Karpas-422 (cell line): ENCODE results near the gene PGGHG. TPM values are rescaled to one million over a fixed set of nuclear protein-coding genes. Genes with fewer than 3 reads are reported as not detected.

Source experiments
- DNase-seq: peaks from one replicate; pipeline ENCODE4 v3.0.0-alpha.2; 2015
- H2AFZ ChIP-seq: fragments of 200-600 bp; sonication (generic); 2 replicates; pipeline ENCODE4 v1.6.1; 2014; ENCODE audit warnings: antibody characterized with exemption, low read length, mixed read lengths
- H3K27ac ChIP-seq: fragments of 200-600 bp; sonication (generic); 2 replicates; pipeline ENCODE4 v1.5.1; 2014; ENCODE audit warnings: mild to moderate bottlenecking, low read length, moderate library complexity
- H3K27me3 ChIP-seq: fragments of 200-600 bp; sonication (generic); 2 replicates; pipeline ENCODE4 v1.6.1; 2014; ENCODE audit warnings: low read length, mixed read lengths
- H3K36me3 ChIP-seq: fragments of 200-600 bp; sonication (generic); 2 replicates; pipeline ENCODE4 v1.6.1; 2014; ENCODE audit warnings: low read length, mixed read lengths; ENCODE audit not compliant: insufficient read depth
- H3K4me1 ChIP-seq: fragments of 200-600 bp; sonication (generic); 2 replicates; pipeline ENCODE4 v1.6.1; 2014; ENCODE audit warnings: mild to moderate bottlenecking, low read length, mixed read lengths
- H3K4me2 ChIP-seq: fragments of 200-600 bp; sonication (generic); 2 replicates; pipeline ENCODE4 v1.6.1; 2014; ENCODE audit warnings: low read length, low read depth, mild to moderate bottlenecking; ENCODE audit not compliant: poor library complexity, severe bottlenecking
- H3K4me3 ChIP-seq: fragments of 200-600 bp; sonication (generic); 2 replicates; pipeline ENCODE4 v1.5.1; 2014; ENCODE audit warnings: mild to moderate bottlenecking, antibody characterized with exemption, low read length, mixed read lengths
- H3K79me2 ChIP-seq: fragments of 200-600 bp; sonication (generic); 2 replicates; pipeline ENCODE4 v1.6.1; 2014; ENCODE audit warnings: mild to moderate bottlenecking, low read length, mixed read lengths
- H3K9ac ChIP-seq: fragments of 200-600 bp; sonication (generic); 2 replicates; pipeline ENCODE4 v1.6.0; 2014; ENCODE audit warnings: low read length
- H3K9me2 ChIP-seq: fragments of 200-600 bp; sonication (generic), shearing (Covaris generic); replicated peaks from 2 replicates; pipeline ENCODE4 v1.6.0; 2014; ENCODE audit warnings: mild to moderate bottlenecking, low read length, moderate library complexity; ENCODE audit not compliant: insufficient read depth
- H3K9me3 ChIP-seq: fragments of 300-700, 200-600 bp; sonication (generic); 2 replicates; pipeline ENCODE4 v1.6.1; 2014; ENCODE audit warnings: low read length, mixed read lengths
- H4K20me1 ChIP-seq: fragments of 200-600 bp; sonication (generic); 2 replicates; pipeline ENCODE4 v1.6.1; 2014; ENCODE audit warnings: mild to moderate bottlenecking, antibody characterized with exemption, low read length, low read depth; ENCODE audit not compliant: insufficient read depth
- total RNA-seq: library from RNA; depleted of rRNA; stranded (reverse); fragments of >200 nt; shearing (Covaris generic); gene quantifications from 2 replicates; pipeline ENCODE4 v1.2.3, GENCODE V29; 2014; ENCODE audit warnings: low replicate concordance; rRNA removed

Gene PGGHG
- 17.0 and 24.2 TPM in 2 replicates for total RNA-seq

DNA sequence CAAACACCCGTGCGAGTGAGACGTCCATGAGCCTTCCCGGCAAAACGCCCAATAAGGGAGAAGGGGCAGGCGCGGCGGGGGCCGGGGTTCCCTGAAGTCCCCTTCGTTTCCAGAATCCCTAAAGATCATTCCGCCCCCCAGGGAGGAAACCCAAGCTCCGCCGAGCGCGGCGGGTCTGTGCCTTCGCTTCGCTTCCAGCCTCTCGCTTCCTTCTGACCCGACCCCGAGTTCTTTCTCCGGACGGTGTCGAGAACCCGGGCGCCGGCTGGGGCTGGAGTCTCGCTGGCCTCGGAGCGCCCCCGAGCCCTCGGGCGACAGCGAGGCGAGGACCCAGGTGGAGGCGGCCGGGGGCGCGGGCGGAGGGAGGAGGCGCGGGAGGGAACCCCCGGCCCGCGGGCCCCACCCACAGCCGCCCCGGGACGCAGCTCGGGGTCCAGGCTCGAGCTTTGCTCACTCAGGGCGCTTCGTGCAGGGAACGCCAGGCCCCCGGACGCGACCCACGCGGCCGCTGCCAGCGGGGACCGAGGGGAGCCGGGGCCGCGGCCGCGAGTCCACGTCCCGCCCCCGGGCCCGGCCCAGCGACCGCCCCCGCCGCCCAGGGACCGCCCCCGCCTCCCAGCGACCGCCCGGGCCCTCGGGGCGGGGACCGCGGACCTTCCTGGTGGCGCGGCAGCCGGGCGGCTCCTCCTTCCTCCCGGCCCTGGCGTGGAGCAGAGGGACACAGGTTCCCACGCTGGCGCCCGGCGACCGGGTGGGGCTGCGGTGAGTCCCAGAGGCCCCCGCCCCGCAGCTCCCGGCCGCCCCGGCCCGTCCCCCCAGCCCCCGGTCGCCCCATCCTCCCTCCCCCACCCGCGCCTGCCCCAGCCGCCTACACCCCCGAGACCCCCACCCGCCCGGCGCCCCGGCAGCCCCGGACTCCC is at the start of gene PGGHG:
TSS of gene PGGHG (plus strand) at position 649 of the 920 bp plus-strand sequence. CDS start 691 bp downstream, outside the sequence.
- peak within 1 kb of the TSS; percentile 48 for H3K9ac ChIP-seq
- H3K4me1 ChIP-seq, result peaks cover 10% of the 10 kb centered on the region
- H3K4me3 ChIP-seq, result peak within 1 kb of the TSS; percentile 51; the same call in 1 of the 2 replicates
- no peaks in the 10 kb centered on the region for H3K9me3 ChIP-seq
- no peak within 1 kb of the TSS for H3K27ac ChIP-seq
- DNase-seq, result peak; percentile 67
- H3K36me3 ChIP-seq, result no peaks in the 10 kb centered on the region
- no peaks in the 10 kb centered on the region for H4K20me1 ChIP-seq
- H3K9me2 ChIP-seq, result no peaks in the 10 kb centered on the region
- peak within 1 kb of the TSS; percentile 66 for H3K4me2 ChIP-seq
- H3K27me3 ChIP-seq, result no peaks in the 10 kb centered on the region
- no peaks in the 10 kb centered on the region for H3K79me2 ChIP-seq
- H2AFZ ChIP-seq, result peak within 1 kb of the TSS; percentile 21; the same call in 1 of the 2 replicates

GRCh38 chr11:240315-240714 is 48.6 kb upstream of the PGGHG start:
- no peak overlapping the region for H3K4me3 ChIP-seq
- no peak overlapping the region for H3K4me2 ChIP-seq
- H2AFZ ChIP-seq, result no peak overlapping the region
- no peaks in the 10 kb centered on the region for H3K9me3 ChIP-seq
- DNase-seq, result no peak
- H3K9me2 ChIP-seq, result no peaks in the 10 kb centered on the region
- H3K27me3 ChIP-seq, result no peaks in the 10 kb centered on the region
- no peak overlapping the region for H3K9ac ChIP-seq
- peaks cover 66% of the 10 kb centered on the region for H3K79me2 ChIP-seq
- H3K27ac ChIP-seq, result no peak overlapping the region
- peaks cover 19% of the 10 kb centered on the region for H3K4me1 ChIP-seq
- H3K36me3 ChIP-seq, result peaks cover 35% of the 10 kb centered on the region; the same call in 1 of the 2 replicates
- peaks cover 3% of the 10 kb centered on the region; the same call in 1 of the 2 replicates for H4K20me1 ChIP-seq

DNA sequence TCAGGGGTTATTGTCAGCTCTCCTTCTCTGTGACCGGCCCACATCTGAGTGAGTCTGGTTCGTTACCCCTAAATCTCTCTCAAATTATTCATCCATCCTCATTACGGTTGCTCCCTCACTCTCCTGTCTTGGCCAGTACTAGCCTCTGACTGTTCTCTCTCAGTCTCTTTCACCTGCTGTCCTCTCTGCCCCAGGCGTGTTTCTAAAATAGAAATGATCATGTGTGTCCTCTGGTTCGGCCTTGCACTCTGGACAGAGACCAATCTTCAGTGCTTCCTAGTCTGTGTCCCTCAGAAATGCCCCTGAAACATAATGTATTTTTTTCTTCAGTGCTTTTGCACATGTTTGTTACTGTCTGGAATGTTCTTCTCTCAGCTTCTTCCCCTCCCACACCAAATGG is 47.3 kb upstream of the PGGHG start:
- no peaks in the 10 kb centered on the region for H3K9me2 ChIP-seq
- no peak overlapping the region for H3K9ac ChIP-seq
- no peak overlapping the region for H3K27ac ChIP-seq
- H3K4me2 ChIP-seq, result no peak overlapping the region
- H3K79me2 ChIP-seq, result peaks cover 59% of the 10 kb centered on the region
- H3K4me1 ChIP-seq, result peaks cover 14% of the 10 kb centered on the region
- H3K4me3 ChIP-seq, result no peak overlapping the region
- H2AFZ ChIP-seq, result no peak overlapping the region
- no peak for DNase-seq
- H3K27me3 ChIP-seq, result no peaks in the 10 kb centered on the region
- peaks cover 40% of the 10 kb centered on the region; the same call in 1 of the 2 replicates for H3K36me3 ChIP-seq
- no peaks in the 10 kb centered on the region for H3K9me3 ChIP-seq
- H4K20me1 ChIP-seq, result peaks cover 3% of the 10 kb centered on the region; the same call in 1 of the 2 replicates

- Histone ChIP-seq H3K4me2 (no peak overlapping the region), H2AFZ (no peak overlapping the region), H3K9ac (no peak overlapping the region), H3K4me3 (no peak overlapping the region), H3K79me2 (peaks cover 33% of the 10 kb centered on the region), H3K4me1 (no peaks in the 10 kb centered on the region), H3K27me3 (no peaks in the 10 kb centered on the region), H3K9me3 (no peaks in the 10 kb centered on the region), H3K27ac (no peak overlapping the region), H3K9me2 (no peaks in the 10 kb centered on the region), H4K20me1 (0 out of 2 replicates have a peak, but pooled peaks cover 3% of the 10 kb centered on the region), H3K36me3 (peaks cover 43% of the 10 kb centered on the region; the same call in 1 of the 2 replicates)
- no peak for DNase-seq
These were observed 44.5 kb upstream of the PGGHG start for GRCh38 chr11:244376-244775.

- H3K27ac ChIP-seq, result no peak overlapping the region
- H3K36me3 ChIP-seq, result peaks cover 39% of the 10 kb centered on the region; the same call in 1 of the 2 replicates
These were observed 39.9 kb upstream of the PGGHG start for GRCh38 chr11:249062-249461.

DNA sequence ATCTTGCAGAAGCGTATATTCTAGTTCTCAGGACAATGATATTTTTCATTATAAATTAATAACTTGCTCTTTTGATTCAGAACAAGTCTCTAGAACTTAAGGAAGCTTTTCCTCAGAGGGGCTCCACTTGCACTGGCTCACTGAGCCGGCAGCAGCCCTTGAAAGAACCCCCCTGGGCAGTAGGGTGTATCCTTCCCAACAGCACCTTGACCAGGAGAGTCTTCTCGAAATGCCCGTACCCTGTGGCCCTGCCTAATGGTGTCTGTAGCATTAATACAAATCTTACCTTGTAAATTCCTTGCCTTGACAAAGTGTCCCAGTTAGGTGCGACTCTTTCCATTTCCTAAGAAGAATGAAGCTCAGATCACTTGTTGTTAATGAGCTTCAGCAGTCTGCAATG is 38.7 kb upstream of the PGGHG start:
- Histone ChIP-seq H3K27ac (no peak overlapping the region), H3K27me3 (no peaks in the 10 kb centered on the region), H3K9ac (no peak overlapping the region), H3K4me1 (no peaks in the 10 kb centered on the region), H3K79me2 (no peaks in the 10 kb centered on the region), H3K9me3 (no peaks in the 10 kb centered on the region), H2AFZ (no peak overlapping the region), H3K36me3 (peaks cover 31% of the 10 kb centered on the region; the same call in 1 of the 2 replicates), H4K20me1 (peaks cover 9% of the 10 kb centered on the region), H3K4me3 (no peak overlapping the region), H3K9me2 (no peaks in the 10 kb centered on the region), H3K4me2 (no peak overlapping the region)
- DNase-seq, result no peak

More at GRCh38 chr11:249062-249461, 39.9 kb upstream of the PGGHG start:
- no peak overlapping the region for H3K9ac ChIP-seq
- H3K9me3 ChIP-seq, result no peaks in the 10 kb centered on the region
- H2AFZ ChIP-seq, result no peak overlapping the region
- H3K27me3 ChIP-seq, result no peaks in the 10 kb centered on the region
- no peak for DNase-seq
- H3K4me2 ChIP-seq, result no peak overlapping the region
- no peaks in the 10 kb centered on the region for H3K9me2 ChIP-seq
- no peaks in the 10 kb centered on the region for H3K4me1 ChIP-seq
- no peak overlapping the region for H3K4me3 ChIP-seq
- H3K79me2 ChIP-seq, result no peaks in the 10 kb centered on the region
- peaks cover 9% of the 10 kb centered on the region for H4K20me1 ChIP-seq

DNA sequence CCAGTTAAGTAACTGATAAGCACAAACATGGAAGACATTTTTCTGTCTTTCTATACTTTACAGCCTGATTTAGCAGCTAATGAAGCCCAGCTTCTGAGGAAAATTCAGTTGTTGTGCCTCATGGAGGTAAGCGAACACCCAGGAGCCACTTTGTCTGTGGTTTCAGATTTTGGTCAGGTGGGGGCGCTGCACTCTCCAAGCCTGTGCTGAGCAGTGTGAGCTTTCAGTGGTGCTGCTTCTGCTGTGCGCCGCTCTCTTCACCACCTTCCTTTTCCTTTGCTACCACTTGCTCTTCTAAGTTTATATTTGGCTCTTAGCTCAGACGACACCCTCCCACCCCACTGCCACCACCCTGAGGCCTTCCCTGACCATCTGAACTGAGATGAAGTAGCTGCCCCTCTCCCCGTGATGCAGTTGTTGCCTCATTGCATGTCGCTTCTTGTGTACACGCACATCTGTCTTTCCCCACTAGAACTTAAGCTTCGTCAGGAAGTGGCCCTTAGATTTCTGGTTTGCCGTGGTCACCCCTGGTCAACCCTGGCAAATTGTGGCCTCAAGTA is 38.1 kb upstream of the PGGHG start:
- H3K9me2 ChIP-seq, result no peaks in the 10 kb centered on the region
- no peaks in the 10 kb centered on the region for H3K9me3 ChIP-seq
- no peaks in the 10 kb centered on the region for H3K4me1 ChIP-seq
- peaks cover 30% of the 10 kb centered on the region; the same call in 1 of the 2 replicates for H3K36me3 ChIP-seq
- no peak overlapping the region for H3K4me2 ChIP-seq
- H3K4me3 ChIP-seq, result no peak overlapping the region
- no peaks in the 10 kb centered on the region for H3K79me2 ChIP-seq
- H3K9ac ChIP-seq, result no peak overlapping the region
- peak; percentile 84 for DNase-seq
- H3K27me3 ChIP-seq, result no peaks in the 10 kb centered on the region
- no peak overlapping the region for H2AFZ ChIP-seq
- H4K20me1 ChIP-seq, result peaks cover 9% of the 10 kb centered on the region
- H3K27ac ChIP-seq, result no peak overlapping the region

GRCh38 chr11:251550-251949 is 37.4 kb upstream of the PGGHG start:
- Histone ChIP-seq H3K36me3 (peaks cover 26% of the 10 kb centered on the region; the same call in 1 of the 2 replicates), H3K4me2 (no peak overlapping the region)
- DNase-seq, result no peak

More at GRCh38 chr11:251550-251949, 37.4 kb upstream of the PGGHG start:
- Histone ChIP-seq H3K27me3 (no peaks in the 10 kb centered on the region), H2AFZ (no peak overlapping the region), H3K27ac (no peak overlapping the region), H3K4me3 (no peak overlapping the region), H3K4me1 (no peaks in the 10 kb centered on the region; the same call in 1 of the 2 replicates), H3K9me3 (no peaks in the 10 kb centered on the region), H3K9me2 (no peaks in the 10 kb centered on the region), H3K79me2 (no peaks in the 10 kb centered on the region), H3K9ac (no peak overlapping the region), H4K20me1 (peaks cover 9% of the 10 kb centered on the region)
